Hepatocyte (in vitro differentiated cells): ENCODE measurements around the gene GTF2F1. TPM values are rescaled to one million over a fixed set of nuclear protein-coding genes. Genes with fewer than 3 reads are reported as not detected.

Source experiments
- DNase-seq: peaks from one replicate; pipeline ENCODE4 v3.0.0-alpha.2; 2016; ENCODE audit warnings: low spot score
- H2AFZ ChIP-seq: fragments of 200-600 bp; sonication (generic); 2 replicates; pipeline ENCODE4 v1.6.0; 2016; ENCODE audit warnings: antibody characterized with exemption, mild to moderate bottlenecking
- H3K27ac ChIP-seq: fragments of 200-600 bp; sonication (generic); 2 replicates; pipeline ENCODE4 v1.5.1; 2016; ENCODE audit warnings: mild to moderate bottlenecking
- H3K27me3 ChIP-seq: fragments of 200-600 bp; sonication (generic); 2 replicates; pipeline ENCODE4 v1.6.1; 2016
- H3K36me3 ChIP-seq: fragments of 200-600 bp; sonication (generic); replicated peaks from 2 replicates; pipeline ENCODE4 v1.5.1; 2016; ENCODE audit warnings: low read depth; ENCODE audit not compliant: insufficient read depth
- H3K4me1 ChIP-seq: fragments of 200-600 bp; sonication (generic); 2 replicates; pipeline ENCODE4 v1.5.1; 2016; ENCODE audit warnings: mild to moderate bottlenecking, moderate library complexity; ENCODE audit not compliant: insufficient read depth
- H3K4me2 ChIP-seq: fragments of 200-600 bp; sonication (generic); 2 replicates; pipeline ENCODE4 v1.6.0; 2016
- H3K4me3 ChIP-seq: fragments of 200-600 bp; sonication (generic); 2 replicates; pipeline ENCODE4 v1.5.1; 2016; ENCODE audit warnings: mild to moderate bottlenecking
- H3K79me2 ChIP-seq: fragments of 200-600 bp; sonication (generic); 2 replicates; pipeline ENCODE4 v1.6.0; 2017; ENCODE audit warnings: mild to moderate bottlenecking
- H3K9me2 ChIP-seq: fragments of 200-600 bp; sonication (generic); replicated peaks from 2 replicates; pipeline ENCODE4 v1.6.0; 2017; ENCODE audit warnings: mild to moderate bottlenecking; ENCODE audit not compliant: insufficient read depth
- H3K9me3 ChIP-seq: fragments of 200-600 bp; sonication (generic); 2 replicates; pipeline ENCODE4 v1.5.1; 2016; ENCODE audit warnings: low read depth, mild to moderate bottlenecking
- H4K20me1 ChIP-seq: fragments of 200-600 bp; sonication (generic); 2 replicates; pipeline ENCODE4 v1.6.0; 2016; ENCODE audit warnings: mild to moderate bottlenecking; ENCODE audit not compliant: insufficient read depth, poor library complexity, severe bottlenecking
- EZH2 ChIP-seq: fragments of 200-600 bp; sonication (generic); IDR thresholded peaks from 2 replicates; pipeline ENCODE4 v1.6.1; 2016; ENCODE audit warnings: antibody characterized with exemption, mild to moderate bottlenecking, borderline replicate concordance
- EZH2phosphoT487 ChIP-seq: fragments of 200-600 bp; sonication (generic); IDR thresholded peaks from one replicate; pipeline ENCODE4 v1.6.1; 2018; ENCODE audit warnings: antibody characterized with exemption, mild to moderate bottlenecking, low read depth, moderate library complexity; ENCODE audit not compliant: unreplicated experiment, severe bottlenecking
- WGBS: methylation state at CpG from one replicate; pipeline ENCODE4 v1.1.6; 2016; ENCODE audit warnings: low lambda C conversion rate; ENCODE audit errors: missing lambda C conversion rate; 5-methylcytosine and 5-hydroxymethylcytosine counted together
- polyA plus RNA-seq: library from polyadenylated mRNA; unstranded; fragments of >200 nt; fragmentation: Nextera tagmentation; extraction: Ambion mirVana; gene quantifications from 2 replicates; pipeline ENCODE4 v1.2.1, GENCODE V29; 2016
- total RNA-seq: library from RNA; depleted of rRNA; stranded (reverse); fragments of >200 nt; gene quantifications from 2 replicates; pipeline ENCODE4 v1.2.3, GENCODE V29; 2014
- TF ChIP-seq, protein P1 (sequence below): fragments of 200-600 bp; sonication (generic); IDR thresholded peaks from 2 replicates; pipeline ENCODE4 v1.5.1; 2016; ENCODE audit warnings: antibody characterized with exemption, mild to moderate bottlenecking; ENCODE audit not compliant: poor library complexity

The GTF2F1 gene
- total and polyA plus RNA-seq, 2 experiments from 2014 or later: 44.6 to 47.5 TPM

- 89% methylated on average over 4 of the region's 4 CpGs for WGBS
- Histone ChIP-seq H3K4me1 (no peaks in the 10 kb centered on the region), H3K9me2 (no peaks in the 10 kb centered on the region), H3K27ac (no peak overlapping the region), H3K4me3 (no peak overlapping the region), H4K20me1 (no peaks in the 10 kb centered on the region), H3K79me2 (no peaks in the 10 kb centered on the region), H3K9me3 (no peaks in the 10 kb centered on the region), H3K36me3 (no peaks in the 10 kb centered on the region), H3K4me2 (no peak overlapping the region), H3K27me3 (no peaks in the 10 kb centered on the region), H2AFZ (no peak overlapping the region)
- no peak for DNase-seq
- TF ChIP-seq, protein P1, sequence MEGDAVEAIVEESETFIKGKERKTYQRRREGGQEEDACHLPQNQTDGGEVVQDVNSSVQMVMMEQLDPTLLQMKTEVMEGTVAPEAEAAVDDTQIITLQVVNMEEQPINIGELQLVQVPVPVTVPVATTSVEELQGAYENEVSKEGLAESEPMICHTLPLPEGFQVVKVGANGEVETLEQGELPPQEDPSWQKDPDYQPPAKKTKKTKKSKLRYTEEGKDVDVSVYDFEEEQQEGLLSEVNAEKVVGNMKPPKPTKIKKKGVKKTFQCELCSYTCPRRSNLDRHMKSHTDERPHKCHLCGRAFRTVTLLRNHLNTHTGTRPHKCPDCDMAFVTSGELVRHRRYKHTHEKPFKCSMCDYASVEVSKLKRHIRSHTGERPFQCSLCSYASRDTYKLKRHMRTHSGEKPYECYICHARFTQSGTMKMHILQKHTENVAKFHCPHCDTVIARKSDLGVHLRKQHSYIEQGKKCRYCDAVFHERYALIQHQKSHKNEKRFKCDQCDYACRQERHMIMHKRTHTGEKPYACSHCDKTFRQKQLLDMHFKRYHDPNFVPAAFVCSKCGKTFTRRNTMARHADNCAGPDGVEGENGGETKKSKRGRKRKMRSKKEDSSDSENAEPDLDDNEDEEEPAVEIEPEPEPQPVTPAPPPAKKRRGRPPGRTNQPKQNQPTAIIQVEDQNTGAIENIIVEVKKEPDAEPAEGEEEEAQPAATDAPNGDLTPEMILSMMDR: no peak
- TF ChIP-seq EZH2phosphoT487: no peak
- TF ChIP-seq EZH2: no peak
Observed at GRCh38 chr19:6439743-6440142, 46.8 kb upstream of the GTF2F1 start.

GRCh38 chr19:6433663-6434062 lies 40.7 kb upstream of the GTF2F1 start, which contains the start of gene SLC25A41:
Gene SLC25A41, minus strand, starts transcription at chr19:6433763. Its CDS starts 70 bp downstream, at chr19:6433693.
- 96% methylated on average over 10 of the region's 10 CpGs for WGBS

DNA sequence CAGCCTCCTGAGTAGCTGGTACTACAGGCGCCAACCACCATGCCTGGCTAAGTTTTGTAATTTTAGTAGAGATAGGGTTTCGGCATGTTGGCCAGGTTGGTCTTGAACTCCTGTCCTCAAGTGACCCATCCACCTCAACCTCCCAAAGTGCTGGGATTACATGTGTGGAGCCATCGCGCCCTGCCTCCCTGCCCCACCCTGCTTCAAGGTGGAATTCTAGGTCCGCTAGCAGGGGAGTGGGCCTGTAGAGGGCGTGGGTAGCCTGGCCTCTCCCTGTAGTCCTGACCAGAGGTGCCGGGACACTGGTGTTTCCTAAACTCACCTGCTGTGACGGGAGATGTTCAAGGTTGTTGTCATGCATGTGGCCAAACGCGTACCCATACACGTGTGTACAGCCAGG lies 40.2 kb upstream of the GTF2F1 start:
- no peak overlapping the region for H3K27ac ChIP-seq
- no peaks in the 10 kb centered on the region for H3K79me2 ChIP-seq
- no peak overlapping the region for H3K4me2 ChIP-seq
- no peak for DNase-seq
- no peak overlapping the region for H2AFZ ChIP-seq
- TF ChIP-seq, protein P1: no peak
- TF ChIP-seq EZH2: no peak
- no peak for TF ChIP-seq EZH2phosphoT487
- no peak overlapping the region for H3K4me3 ChIP-seq
- H3K4me1 ChIP-seq: no peaks in the 10 kb centered on the region
- no peaks in the 10 kb centered on the region for H3K36me3 ChIP-seq
- H4K20me1 ChIP-seq: no peaks in the 10 kb centered on the region
- H3K9me2 ChIP-seq: no peaks in the 10 kb centered on the region
- no peaks in the 10 kb centered on the region for H3K9me3 ChIP-seq
- no peaks in the 10 kb centered on the region for H3K27me3 ChIP-seq
- WGBS: 82% methylated on average over 11 of the region's 11 CpGs

More at GRCh38 chr19:6433663-6434062, 40.7 kb upstream of the GTF2F1 start, which contains the start of gene SLC25A41:
- no peak for DNase-seq
- no peaks in the 10 kb centered on the region for H3K9me3 ChIP-seq
- H3K4me2 ChIP-seq: no peak within 1 kb of the TSS
- no peaks in the 10 kb centered on the region for H3K27me3 ChIP-seq
- TF ChIP-seq EZH2phosphoT487: no peak
- no peak for TF ChIP-seq EZH2
- TF ChIP-seq, protein P1: no peak
- H3K9me2 ChIP-seq: no peaks in the 10 kb centered on the region
- no peaks in the 10 kb centered on the region for H3K36me3 ChIP-seq
- H3K27ac ChIP-seq: no peak within 1 kb of the TSS
- H4K20me1 ChIP-seq: no peaks in the 10 kb centered on the region
- no peaks in the 10 kb centered on the region for H3K4me1 ChIP-seq
- no peak within 1 kb of the TSS for H3K4me3 ChIP-seq
- no peak within 1 kb of the TSS for H2AFZ ChIP-seq
- no peaks in the 10 kb centered on the region for H3K79me2 ChIP-seq

DNA sequence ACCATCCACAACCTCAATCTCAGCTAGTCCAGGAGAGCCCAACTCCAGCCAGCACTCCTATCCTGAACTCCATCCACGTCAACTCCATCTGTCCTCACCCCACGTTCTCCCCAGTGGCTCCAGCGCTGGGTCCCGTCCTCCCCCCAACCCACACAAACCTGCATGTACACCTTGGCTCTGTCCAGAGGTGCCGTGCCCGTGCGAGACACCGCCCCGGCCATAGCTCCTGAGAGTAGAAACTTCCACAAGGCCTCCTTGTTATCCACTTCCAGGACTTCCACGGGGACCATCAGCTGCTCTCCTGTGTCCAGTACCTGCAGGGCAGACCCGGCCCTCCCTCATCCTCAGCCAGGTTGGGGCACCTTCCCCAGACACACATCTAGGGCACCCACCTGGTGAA lies 38.9 kb upstream of the GTF2F1 start:
- H4K20me1 ChIP-seq: no peaks in the 10 kb centered on the region
- TF ChIP-seq EZH2phosphoT487 (no peak), EZH2 (no peak)
- TF ChIP-seq, protein P1: no peak
- no peaks in the 10 kb centered on the region for H3K9me3 ChIP-seq
- H3K4me3 ChIP-seq: no peak overlapping the region
- 96% methylated on average over 11 of the region's 11 CpGs for WGBS
- no peak for DNase-seq
- no peaks in the 10 kb centered on the region for H3K79me2 ChIP-seq
- H3K27me3 ChIP-seq: no peaks in the 10 kb centered on the region
- no peak overlapping the region for H2AFZ ChIP-seq
- no peaks in the 10 kb centered on the region for H3K4me1 ChIP-seq
- H3K9me2 ChIP-seq: no peaks in the 10 kb centered on the region
- no peak overlapping the region for H3K27ac ChIP-seq
- H3K4me2 ChIP-seq: no peak overlapping the region
- no peaks in the 10 kb centered on the region for H3K36me3 ChIP-seq
